Measurements from ENCODE around the gene DKK2. TPM values are rescaled to one million over a fixed set of nuclear protein-coding genes. Genes with fewer than 3 reads are reported as not detected.
"Not testable (repeated sequence)": the region's sequence is repeated elsewhere in the genome, so short reads cannot be mapped to it uniquely, and the experiment has no call there.

The DKK2 gene
- total RNA-seq, 2 donors from 2014 or later, result 1.8 to 4.1 TPM

GRCh38 chr4:106929248-106929647 is 106.9 kb downstream of the DKK2 start:
- H3K4me1 ChIP-seq, result no peaks in the 10 kb centered on the region
- no peak for TF ChIP-seq CTCF (IDR thresholded peaks at IDR 0.05)
- H3K9me3 ChIP-seq, result no peaks in the 10 kb centered on the region
- no peaks in the 10 kb centered on the region for H3K27me3 ChIP-seq
- DNase-seq (ENCODE audit: low spot score), result no peak
- no peak overlapping the region for H3K4me3 ChIP-seq
- H3K36me3 ChIP-seq, result no peaks in the 10 kb centered on the region
- no peak overlapping the region for H3K27ac ChIP-seq

- H3K27ac ChIP-seq, result no peak overlapping the region
- no peak for DNase-seq (ENCODE audit: low spot score)
- no peak for TF ChIP-seq CTCF (IDR thresholded peaks at IDR 0.05)
Measured at GRCh38 chr4:106914223-106914622, 121.9 kb downstream of the DKK2 start.

GRCh38 chr4:106909486-106910188 is 126.5 kb downstream of the DKK2 start:
- Histone ChIP-seq H3K9me3 (no peaks in the 10 kb centered on the region), H3K36me3 (no peaks in the 10 kb centered on the region), H3K4me1 (no peaks in the 10 kb centered on the region), H3K4me3 (no peak overlapping the region), H3K27ac (no peak overlapping the region), H3K27me3 (no peaks in the 10 kb centered on the region)
- no peak for TF ChIP-seq CTCF (IDR thresholded peaks at IDR 0.05)
- DNase-seq (ENCODE audit: low spot score), result no peak

More at GRCh38 chr4:106914223-106914622, 121.9 kb downstream of the DKK2 start:
- no peaks in the 10 kb centered on the region for H3K9me3 ChIP-seq
- H3K36me3 ChIP-seq, result no peaks in the 10 kb centered on the region
- H3K4me3 ChIP-seq, result no peak overlapping the region
- no peaks in the 10 kb centered on the region for H3K4me1 ChIP-seq
- no peaks in the 10 kb centered on the region for H3K27me3 ChIP-seq

- H3K36me3 ChIP-seq; H3K9me3 ChIP-seq; H3K4me3 ChIP-seq; H3K4me1 ChIP-seq; H3K27ac ChIP-seq; H3K27me3 ChIP-seq; DNase-seq (ENCODE audit: low spot score): not testable (repeated sequence)
Measured at GRCh38 chr4:106908049-106908448, 128.1 kb downstream of the DKK2 start.

- Histone ChIP-seq H3K4me1 (no peaks in the 10 kb centered on the region), H3K27me3 (no peaks in the 10 kb centered on the region)
Measured at GRCh38 chr4:106907216-106907615, 128.9 kb downstream of the DKK2 start.

GRCh38 chr4:106906728-106907127 is 129.4 kb downstream of the DKK2 start:
- no peak for DNase-seq (ENCODE audit: low spot score)
- H3K4me3 ChIP-seq, result no peak overlapping the region
- no peaks in the 10 kb centered on the region for H3K9me3 ChIP-seq
- no peak for TF ChIP-seq CTCF (IDR thresholded peaks at IDR 0.05)
- no peaks in the 10 kb centered on the region for H3K27me3 ChIP-seq
- H3K4me1 ChIP-seq, result no peaks in the 10 kb centered on the region
- no peak overlapping the region for H3K27ac ChIP-seq
- H3K36me3 ChIP-seq, result no peaks in the 10 kb centered on the region

More at GRCh38 chr4:106907216-106907615, 128.9 kb downstream of the DKK2 start:
- no peak for DNase-seq (ENCODE audit: low spot score)
- H3K4me3 ChIP-seq, result no peak overlapping the region
- no peaks in the 10 kb centered on the region for H3K9me3 ChIP-seq
- H3K27ac ChIP-seq, result no peak overlapping the region
- no peaks in the 10 kb centered on the region for H3K36me3 ChIP-seq
- TF ChIP-seq CTCF (IDR thresholded peaks at IDR 0.05), result no peak
